Vagina (tissue), 2 donors: Measurements from ENCODE around the gene LPGAT1. TPM values are rescaled to one million over a fixed set of nuclear protein-coding genes. Genes with fewer than 3 reads are reported as not detected.
"Not testable (repeated sequence)": the region's sequence is repeated elsewhere in the genome, so short reads cannot be mapped to it uniquely, and the experiment has no call there.

Source experiments
- DNase-seq, 2 donors: peaks; one replicate each; pipeline ENCODE4 v3.0.0-alpha.2; 2017; ENCODE audit errors: extremely low spot score in 2 of 2
- H3K27ac ChIP-seq: fragments of 200-600 bp; sonication (generic); one replicate; pipeline ENCODE4 v1.5.1; 2019
- H3K27me3 ChIP-seq: fragments of 200-600 bp; sonication (generic); one replicate; pipeline ENCODE4 v1.5.1; 2019
- H3K36me3 ChIP-seq, 2 donors: fragments of 200-600 bp; sonication (generic); one replicate each; pipeline ENCODE4 v1.5.1; 2017 to 2019
- H3K4me1 ChIP-seq: fragments of 200-600 bp; sonication (generic); one replicate; pipeline ENCODE4 v1.5.1; 2019
- H3K4me3 ChIP-seq, 2 donors: fragments of 200-600 bp; sonication (generic); 1 replicate in 1 of 2; 2 replicates in 1 of 2; pipeline ENCODE4 v1.5.1; 2016 to 2019
- H3K9me3 ChIP-seq: fragments of 200-600 bp; sonication (generic); one replicate; pipeline ENCODE4 v1.5.1; 2019
- POLR2A ChIP-seq, 2 donors: fragments of 450-650 bp; IDR thresholded peaks; one replicate each; pipeline ENCODE4 v1.6.1; 2017; ENCODE audit warnings: antibody characterized with exemption in 2 of 2, mild to moderate bottlenecking in 2 of 2, moderate library complexity in 2 of 2
- POLR2AphosphoS5 ChIP-seq, 2 donors: sonication (generic); formaldehyde crosslinking; IDR thresholded peaks; one replicate each; pipeline ENCODE4 v1.9.0; 2017; ENCODE audit warnings: antibody characterized with exemption in 2 of 2, mild to moderate bottlenecking in 2 of 2, low read depth in 1 of 2; ENCODE audit not compliant: insufficient read depth in 1 of 2
- intact Hi-C: fragments of 100-400 bp; cut with DNase I; formaldehyde crosslinking; loops from one replicate; pipeline ENCODE4 v1.15.1; 2023
- total RNA-seq: library from RNA; depleted of rRNA; stranded (reverse); fragments of >200 nt; gene quantifications from one replicate; pipeline ENCODE4 v1.2.3, GENCODE V29; 2016
- TF ChIP-seq, protein P1 (sequence below), 3 experiments: fragments of 450-650 bp in 2 of 3; fragments of 200-600 bp in 1 of 3; sonication (generic) in 1 of 3; IDR thresholded peaks; one replicate each; pipeline ENCODE4 v1.5.1; 2017 to 2019; ENCODE audit warnings: antibody characterized with exemption in 3 of 3, mild to moderate bottlenecking in 2 of 3, moderate library complexity in 2 of 3

Gene LPGAT1
- total RNA-seq, 1 donor from 2014 or later: 63.8 TPM

DNA sequence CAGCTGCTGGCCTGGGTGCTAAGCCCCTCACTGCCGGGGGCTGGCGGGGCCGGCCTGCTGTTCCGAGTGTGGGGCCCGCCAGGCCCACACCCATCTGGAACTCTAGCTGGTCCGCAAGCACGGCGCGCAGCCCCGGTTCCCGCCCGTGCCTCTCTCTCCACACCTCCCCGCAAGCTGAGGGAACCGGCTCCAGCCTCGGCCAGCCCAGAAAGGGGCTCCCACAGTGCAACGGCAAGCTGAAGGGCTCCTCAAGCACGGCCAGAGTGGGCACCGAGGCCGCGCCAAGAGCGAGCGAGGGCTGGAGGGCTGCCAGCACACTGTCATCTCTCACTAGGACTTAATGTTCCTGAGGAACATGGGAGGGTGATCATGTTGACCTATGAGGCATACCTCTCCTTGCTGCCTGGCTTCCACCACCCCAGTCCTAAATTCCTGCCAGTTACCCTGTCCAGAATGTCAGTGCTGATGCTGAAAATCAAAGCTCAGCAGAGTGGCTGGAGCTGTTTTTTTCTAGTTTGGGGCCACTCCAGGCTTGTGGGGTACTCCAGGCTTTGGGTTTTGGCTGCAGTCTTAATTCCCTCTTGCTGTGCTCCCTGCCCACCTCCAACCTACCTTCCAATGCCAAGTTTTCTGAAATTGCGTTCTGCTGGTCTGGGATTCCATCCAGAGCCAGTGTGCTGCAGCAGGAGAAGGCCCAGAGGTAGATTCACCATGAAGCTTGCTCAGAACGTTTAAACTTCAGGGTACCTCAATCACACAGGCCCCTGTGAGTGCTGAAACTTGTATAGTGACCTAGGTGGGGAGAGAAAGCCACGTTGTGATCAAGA, 44.2 kb upstream of the LPGAT1 start:
- H3K27me3 ChIP-seq: no peaks in the 10 kb centered on the region
- no peak overlapping the region for H3K27ac ChIP-seq
- H3K36me3 ChIP-seq: no peaks in the 10 kb centered on the region
- TF ChIP-seq POLR2A (IDR thresholded peaks at IDR 0.05): no peak
- TF ChIP-seq, protein P1, sequence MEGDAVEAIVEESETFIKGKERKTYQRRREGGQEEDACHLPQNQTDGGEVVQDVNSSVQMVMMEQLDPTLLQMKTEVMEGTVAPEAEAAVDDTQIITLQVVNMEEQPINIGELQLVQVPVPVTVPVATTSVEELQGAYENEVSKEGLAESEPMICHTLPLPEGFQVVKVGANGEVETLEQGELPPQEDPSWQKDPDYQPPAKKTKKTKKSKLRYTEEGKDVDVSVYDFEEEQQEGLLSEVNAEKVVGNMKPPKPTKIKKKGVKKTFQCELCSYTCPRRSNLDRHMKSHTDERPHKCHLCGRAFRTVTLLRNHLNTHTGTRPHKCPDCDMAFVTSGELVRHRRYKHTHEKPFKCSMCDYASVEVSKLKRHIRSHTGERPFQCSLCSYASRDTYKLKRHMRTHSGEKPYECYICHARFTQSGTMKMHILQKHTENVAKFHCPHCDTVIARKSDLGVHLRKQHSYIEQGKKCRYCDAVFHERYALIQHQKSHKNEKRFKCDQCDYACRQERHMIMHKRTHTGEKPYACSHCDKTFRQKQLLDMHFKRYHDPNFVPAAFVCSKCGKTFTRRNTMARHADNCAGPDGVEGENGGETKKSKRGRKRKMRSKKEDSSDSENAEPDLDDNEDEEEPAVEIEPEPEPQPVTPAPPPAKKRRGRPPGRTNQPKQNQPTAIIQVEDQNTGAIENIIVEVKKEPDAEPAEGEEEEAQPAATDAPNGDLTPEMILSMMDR (IDR thresholded peaks at IDR 0.05): no peak
- TF ChIP-seq POLR2AphosphoS5 (IDR thresholded peaks at IDR 0.05; ENCODE audit: insufficient read depth in 1 of 2, low read depth in 1 of 2): no peak
- H3K4me1 ChIP-seq: no peaks in the 10 kb centered on the region
- H3K9me3 ChIP-seq: no peaks in the 10 kb centered on the region
- no peak for DNase-seq
- no peak overlapping the region for H3K4me3 ChIP-seq
- intact Hi-C loops: no loop called here

DNA sequence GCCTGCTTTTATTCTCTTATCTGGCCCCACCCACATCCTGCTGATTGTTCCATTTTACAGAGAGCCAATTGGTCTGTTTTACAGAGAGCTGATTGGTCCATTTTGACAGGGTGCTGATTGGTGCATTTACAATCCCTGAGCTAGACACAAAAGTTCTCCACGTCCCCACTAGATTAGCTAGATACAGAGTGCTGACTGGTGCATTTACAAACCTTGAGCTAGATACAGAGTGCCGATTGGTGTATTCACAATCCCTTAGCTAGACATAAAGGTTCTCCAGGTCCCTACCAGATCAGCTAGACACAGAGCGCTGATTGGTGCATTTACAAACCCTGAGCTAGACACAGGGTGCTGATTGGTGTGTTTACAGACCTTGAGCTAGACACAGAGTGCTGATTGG, 43.2 kb upstream of the LPGAT1 start:
- H3K36me3 ChIP-seq, H3K4me3 ChIP-seq, H3K27me3 ChIP-seq, H3K9me3 ChIP-seq, H3K4me1 ChIP-seq, DNase-seq, H3K27ac ChIP-seq, intact Hi-C loops: not testable (repeated sequence)

DNA sequence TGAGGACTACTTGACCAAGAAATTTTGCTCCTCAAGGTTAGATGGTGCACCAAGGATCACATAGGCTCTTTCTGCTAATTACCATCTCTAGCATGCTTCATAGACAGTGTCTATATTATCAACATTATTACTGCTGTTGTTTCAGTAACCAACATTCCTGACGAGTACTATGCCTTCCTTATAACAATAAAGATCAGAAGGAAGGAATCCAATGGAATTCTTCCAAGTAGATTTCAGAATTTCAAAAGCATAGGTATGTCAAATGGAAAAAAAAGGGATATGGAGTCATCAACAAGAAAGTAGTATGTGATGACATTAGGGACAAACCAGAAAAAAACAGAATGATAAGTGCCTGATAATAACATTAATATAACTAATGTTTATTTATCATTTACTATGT, 39.6 kb upstream of the LPGAT1 start:
- no peaks in the 10 kb centered on the region for H3K4me1 ChIP-seq
- H3K27me3 ChIP-seq: no peaks in the 10 kb centered on the region
- TF ChIP-seq POLR2A (IDR thresholded peaks at IDR 0.05) (no peak), POLR2AphosphoS5 (IDR thresholded peaks at IDR 0.05; ENCODE audit: insufficient read depth in 1 of 2, low read depth in 1 of 2) (no peak)
- DNase-seq: no peak
- no peaks in the 10 kb centered on the region for H3K9me3 ChIP-seq
- intact Hi-C loops: no loop called here
- H3K4me3 ChIP-seq: no peak overlapping the region
- H3K27ac ChIP-seq: no peak overlapping the region
- no peaks in the 10 kb centered on the region for H3K36me3 ChIP-seq

DNA sequence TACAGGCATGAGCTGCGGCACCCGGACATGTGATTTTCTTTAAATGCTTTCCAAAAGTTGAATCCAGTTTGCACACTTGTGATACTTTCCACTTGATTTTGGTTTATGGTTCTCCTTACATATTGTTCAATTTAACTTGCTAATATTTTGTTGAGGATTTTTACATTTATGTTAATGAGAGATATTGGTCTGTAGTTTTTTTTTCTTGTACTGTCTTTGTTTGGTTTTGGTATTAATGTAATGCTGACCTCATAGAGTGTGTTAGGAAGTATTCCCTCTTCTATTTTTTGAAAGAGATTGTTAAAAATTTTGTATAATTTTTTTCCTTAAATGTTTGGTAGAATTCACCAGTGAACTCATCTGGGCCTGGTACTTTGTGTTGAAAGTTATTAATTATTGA, 34.6 kb upstream of the LPGAT1 start:
- H3K27ac ChIP-seq: no peak overlapping the region
- DNase-seq: no peak
- H3K4me3 ChIP-seq: no peak overlapping the region
- no peaks in the 10 kb centered on the region for H3K36me3 ChIP-seq
- H3K4me1 ChIP-seq: no peaks in the 10 kb centered on the region
- TF ChIP-seq, protein P1 (IDR thresholded peaks at IDR 0.05): no peak
- TF ChIP-seq POLR2A (IDR thresholded peaks at IDR 0.05): no peak
- TF ChIP-seq POLR2AphosphoS5 (IDR thresholded peaks at IDR 0.05; ENCODE audit: insufficient read depth in 1 of 2, low read depth in 1 of 2): no peak
- no peaks in the 10 kb centered on the region for H3K9me3 ChIP-seq
- intact Hi-C loops: no loop called here
- H3K27me3 ChIP-seq: no peaks in the 10 kb centered on the region

DNA sequence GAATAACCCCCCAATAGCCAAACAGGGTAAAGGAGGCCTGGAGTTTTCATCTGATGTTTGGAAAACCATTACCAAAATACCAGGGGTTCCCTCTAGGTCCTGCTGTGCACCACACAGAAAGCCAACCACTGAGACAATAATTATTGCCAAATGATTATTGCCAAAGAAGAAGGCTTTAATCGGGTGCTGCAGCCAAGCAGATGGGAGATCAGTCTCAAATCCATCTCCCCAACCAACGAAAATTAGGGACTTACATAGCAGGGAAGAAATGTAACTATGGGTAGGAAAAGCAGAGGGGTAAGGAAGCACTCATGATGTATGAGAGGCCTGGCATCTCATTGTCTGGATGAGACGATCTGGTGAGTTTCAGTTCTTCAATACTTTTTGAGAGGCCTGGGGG, 28.8 kb upstream of the LPGAT1 start:
- TF ChIP-seq POLR2A (IDR thresholded peaks at IDR 0.05): no peak
- no peaks in the 10 kb centered on the region for H3K9me3 ChIP-seq
- no peaks in the 10 kb centered on the region for H3K4me1 ChIP-seq
- H3K27ac ChIP-seq: no peak overlapping the region
- H3K4me3 ChIP-seq: no peak overlapping the region
- intact Hi-C loops: no loop called here
- H3K36me3 ChIP-seq: no peaks in the 10 kb centered on the region
- no peak for DNase-seq
- no peaks in the 10 kb centered on the region for H3K27me3 ChIP-seq

DNA sequence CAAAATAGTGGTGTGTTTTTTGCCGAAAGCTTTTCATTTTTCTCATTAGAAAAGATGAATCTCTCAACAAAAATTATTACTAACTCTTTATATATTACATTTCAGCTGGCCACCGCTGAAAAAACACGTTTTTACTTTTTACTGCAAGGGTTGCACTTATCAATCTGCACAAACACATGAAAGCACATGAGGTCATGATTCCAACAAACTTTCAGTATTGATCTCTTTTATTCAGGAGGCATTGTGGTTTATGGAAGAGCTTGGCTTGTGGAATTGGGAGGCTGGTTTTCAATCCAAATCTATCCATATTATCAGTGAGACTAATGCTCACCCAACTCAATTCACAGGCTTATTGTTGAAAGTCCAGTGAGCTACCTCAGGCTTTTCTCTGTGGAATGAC, 20.6 kb upstream of the LPGAT1 start:
- intact Hi-C loops: no loop called here
- DNase-seq: no peak
- H3K4me3 ChIP-seq: no peak overlapping the region

More for the DNA sequence above, 20.6 kb upstream of the LPGAT1 start:
- no peaks in the 10 kb centered on the region for H3K9me3 ChIP-seq
- H3K27ac ChIP-seq: no peak overlapping the region
- no peaks in the 10 kb centered on the region for H3K4me1 ChIP-seq
- TF ChIP-seq, protein P1 (IDR thresholded peaks at IDR 0.05): no peak
- TF ChIP-seq POLR2AphosphoS5 (IDR thresholded peaks at IDR 0.05; ENCODE audit: insufficient read depth in 1 of 2, low read depth in 1 of 2): no peak
- no peak for TF ChIP-seq POLR2A (IDR thresholded peaks at IDR 0.05)
- no peaks in the 10 kb centered on the region for H3K27me3 ChIP-seq
- H3K36me3 ChIP-seq: no peaks in the 10 kb centered on the region
